ENCODE data around the gene CD46.

DNA sequence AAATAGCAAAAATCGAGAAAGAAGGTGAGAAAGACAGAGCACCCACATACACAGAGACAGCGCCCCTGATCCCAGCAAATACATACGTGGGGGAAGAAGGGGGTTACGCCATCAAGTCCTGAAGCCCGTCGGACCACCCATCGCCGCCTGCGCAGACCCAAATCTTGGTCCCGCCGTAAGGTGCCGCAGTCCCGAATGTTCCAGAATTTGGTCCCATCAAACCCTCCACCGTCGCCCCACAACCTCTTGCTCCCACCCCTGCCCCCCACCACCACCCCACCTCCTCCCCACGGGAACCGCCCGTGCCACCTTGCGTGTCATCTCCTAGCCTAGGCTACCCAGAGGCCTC, 71.7 kb downstream of the CD46 start:
- TF ChIP-seq CTCF (IDR thresholded peaks at IDR 0.05): no peak
- no peak for TF ChIP-seq EZH2 (IDR thresholded peaks at IDR 0.05; ENCODE audit: borderline replicate concordance, insufficient read depth, low read depth, low read length, poor library complexity, severe bottlenecking)
